H1 (cell line): Measurements from ENCODE around the gene COL5A2. TPM values are rescaled to one million over a fixed set of nuclear protein-coding genes. Genes with fewer than 3 reads are reported as not detected.

Experiments
- CTCF ChIA-PET: fragments of 300-600 bp; sonication (Branson Sonifier 250); formaldehyde crosslinking; loops from one replicate; lab custom pipeline; 2021; ENCODE audit not compliant: partially characterized antibody; lab: Charles Lee
- POLR2A ChIA-PET: fragments of 300-600 bp; sonication (Branson Sonifier 250); formaldehyde crosslinking; loops from one replicate; lab custom pipeline; 2021; ENCODE audit warnings: inconsistent platforms; ENCODE audit not compliant: partially characterized antibody; lab: Charles Lee
- DNase-seq, 2 experiments: peaks; one replicate each; pipeline versions ENCODE4 v3.0.0 to v3.0.0-alpha.2; 2010 to 2022; ENCODE audit warnings: low spot score in 2 of 2, low read depth in 1 of 2, mixed read lengths in 1 of 2
- FAIRE-seq: peaks from 2 replicates; lab custom pipeline; 2011; peaks lifted over from hg19 to GRCh38; lab: Jason Lieb, UNC
- H2AFZ ChIP-seq: 2 replicates; pipeline ENCODE4 v1.8.1; 2012; ENCODE audit warnings: low read length, inconsistent platforms
- H2AK5ac ChIP-seq: 2 replicates; pipeline ENCODE4 v1.6.1; 2013; ENCODE audit warnings: low read depth, low read length
- H2BK120ac ChIP-seq: replicated peaks from 2 replicates; pipeline ENCODE3; 2013; ENCODE audit warnings: low read depth, low read length, inconsistent platforms
- H2BK12ac ChIP-seq: 2 replicates; pipeline ENCODE4 v1.6.1; 2013; ENCODE audit warnings: low read depth, low read length
- H2BK15ac ChIP-seq: 2 replicates; pipeline ENCODE4 v1.6.1; 2013; ENCODE audit warnings: low read length
- H2BK20ac ChIP-seq: 2 replicates; pipeline ENCODE4 v1.6.1; 2013; ENCODE audit warnings: low read length
- H2BK5ac ChIP-seq: 2 replicates; pipeline ENCODE4 v1.6.1; 2013; ENCODE audit warnings: low read depth, low read length
- H3K14ac ChIP-seq: 2 replicates; pipeline ENCODE4 v1.6.1; 2013; ENCODE audit warnings: inconsistent platforms; ENCODE audit not compliant: insufficient read length
- H3K18ac ChIP-seq: 2 replicates; pipeline ENCODE4 v1.6.1; 2013; ENCODE audit warnings: low read length; ENCODE audit errors: extremely low read depth
- H3K23ac ChIP-seq: 2 replicates; pipeline ENCODE4 v1.6.1; 2013; ENCODE audit warnings: inconsistent platforms; ENCODE audit not compliant: insufficient read length
- H3K23me2 ChIP-seq: 2 replicates; pipeline ENCODE4 v1.6.1; 2013; ENCODE audit warnings: low read depth, low read length
- H3K27ac ChIP-seq: 2 replicates; pipeline ENCODE4 v1.6.1; 2011; ENCODE audit warnings: low read depth, low read length, inconsistent platforms
- H3K27me3 ChIP-seq, 4 experiments: replicated peaks in 1 of 4; 1 replicate in 1 of 4; 2 replicates in 3 of 4; pipeline versions ENCODE4 v1.6.1 to v1.8.1; 2011 to 2013; ENCODE audit warnings: low read length in 3 of 4, mild to moderate bottlenecking in 3 of 4, inconsistent platforms in 2 of 4, mixed read lengths in 2 of 4, moderate library complexity in 1 of 4; ENCODE audit not compliant: control insufficient read depth in 3 of 4, insufficient read depth in 3 of 4; ENCODE audit errors: extremely low read depth in 1 of 4
- H3K36me3 ChIP-seq, 4 experiments: 2 replicates each; pipeline versions ENCODE4 v1.6.1 to v1.8.1; 2011 to 2013; ENCODE audit warnings: mild to moderate bottlenecking in 4 of 4, low read length in 3 of 4, moderate library complexity in 2 of 4, control low read depth in 1 of 4, inconsistent platforms in 1 of 4; ENCODE audit not compliant: insufficient read depth in 4 of 4, control insufficient read depth in 2 of 4
- H3K4ac ChIP-seq: replicated peaks from 2 replicates; pipeline ENCODE3; 2013; ENCODE audit warnings: low read length, low read depth, mixed read lengths, inconsistent platforms; ENCODE audit not compliant: insufficient read length
- H3K4me1 ChIP-seq, 4 experiments: replicated peaks in 1 of 4; 1 replicate in 1 of 4; 2 replicates in 3 of 4; pipeline versions ENCODE4 v1.6.1 to v1.8.1; 2011 to 2013; ENCODE audit warnings: low read length in 3 of 4, inconsistent platforms in 2 of 4, mixed read lengths in 1 of 4; ENCODE audit not compliant: insufficient read depth in 4 of 4, control insufficient read depth in 3 of 4
- H3K4me2 ChIP-seq, 2 experiments: 2 replicates each; pipeline versions ENCODE4 v1.6.1 to v1.8.1; 2011 to 2013; ENCODE audit warnings: low read depth in 2 of 2, low read length in 2 of 2, control low read depth in 1 of 2, inconsistent platforms in 1 of 2, mild to moderate bottlenecking in 1 of 2; ENCODE audit not compliant: insufficient read depth in 1 of 2
- H3K4me3 ChIP-seq, 4 experiments: fragments of 200-600, 300-600 bp in 1 of 4; sonication (generic), shearing (Covaris generic), sonication (Bioruptor Twin) in 1 of 4; 2 replicates each; pipeline versions ENCODE4 v1.5.1 to v1.8.1; 2011 to 2016; ENCODE audit warnings: low read length in 4 of 4, low read depth in 3 of 4, control low read depth in 2 of 4, inconsistent platforms in 2 of 4, mild to moderate bottlenecking in 2 of 4, mixed read lengths in 1 of 4, moderate library complexity in 1 of 4; ENCODE audit not compliant: insufficient read depth in 2 of 4; ENCODE audit errors: extremely low read depth in 1 of 4
- H3K56ac ChIP-seq: replicated peaks from 2 replicates; pipeline ENCODE3; 2013; ENCODE audit warnings: low read depth, mild to moderate bottlenecking, mixed read lengths, low read length, inconsistent platforms; ENCODE audit not compliant: insufficient read length
- H3K79me1 ChIP-seq: 2 replicates; pipeline ENCODE4 v1.6.1; 2013; ENCODE audit warnings: low read depth, low read length, control low read depth
- H3K79me2 ChIP-seq, 2 experiments: 2 replicates each; pipeline versions ENCODE4 v1.6.1 to v1.8.1; 2012 to 2013; ENCODE audit warnings: low read length in 2 of 2, mild to moderate bottlenecking in 2 of 2, inconsistent platforms in 1 of 2; ENCODE audit not compliant: insufficient read depth in 2 of 2, control insufficient read depth in 1 of 2
- H3K9ac ChIP-seq, 4 experiments: replicated peaks in 1 of 4; 1 replicate in 1 of 4; 2 replicates in 3 of 4; pipeline versions ENCODE4 v1.6.1 to v1.8.1; 2011 to 2013; ENCODE audit warnings: low read depth in 3 of 4, low read length in 3 of 4, control low read depth in 2 of 4, mild to moderate bottlenecking in 2 of 4, moderate library complexity in 2 of 4, inconsistent platforms in 1 of 4; ENCODE audit errors: extremely low read depth in 1 of 4
- H3K9me3 ChIP-seq, 2 experiments: 2 replicates each; pipeline versions ENCODE4 v1.6.1 to v1.8.1; 2012 to 2013; ENCODE audit warnings: mild to moderate bottlenecking in 2 of 2, moderate library complexity in 2 of 2, control low read depth in 1 of 2, inconsistent platforms in 1 of 2, low read depth in 1 of 2, low read length in 1 of 2, mixed read lengths in 1 of 2; ENCODE audit not compliant: insufficient read depth in 2 of 2
- H4K20me1 ChIP-seq, 2 experiments: replicated peaks in 1 of 2; 2 replicates each; pipeline versions ENCODE3 to v1.8.1; 2011 to 2013; ENCODE audit warnings: inconsistent platforms in 2 of 2, low read length in 2 of 2, mild to moderate bottlenecking in 1 of 2; ENCODE audit not compliant: insufficient read depth in 2 of 2, control insufficient read depth in 1 of 2
- H4K5ac ChIP-seq: 2 replicates; pipeline ENCODE4 v1.6.1; 2013; ENCODE audit warnings: low read length, low read depth, mixed read lengths, inconsistent platforms; ENCODE audit not compliant: insufficient read length
- H4K8ac ChIP-seq: 2 replicates; pipeline ENCODE4 v1.8.0; 2013; ENCODE audit warnings: mild to moderate bottlenecking, moderate library complexity, low read length, inconsistent platforms; ENCODE audit not compliant: insufficient read depth; ENCODE audit errors: extremely low read depth
- H4K91ac ChIP-seq: replicated peaks from 2 replicates; pipeline ENCODE3; 2013; ENCODE audit warnings: low read length, mixed read lengths, inconsistent platforms; ENCODE audit not compliant: insufficient read length
- ATF3 ChIP-seq: IDR thresholded peaks from 2 replicates; pipeline ENCODE4 v1.6.1; 2011; ENCODE audit warnings: low read depth, mild to moderate bottlenecking, low read length; ENCODE audit not compliant: insufficient read depth
- CBX8 ChIP-seq: fragments of 300-800, 300-1000 bp; sonication (generic); IDR thresholded peaks from 2 replicates; pipeline ENCODE4 v1.7.1; 2016; ENCODE audit warnings: low read depth, low read length, borderline replicate concordance
- CTCF ChIP-seq, 3 experiments: IDR thresholded peaks; 1 replicate in 2 of 3; 2 replicates in 1 of 3; pipeline versions ENCODE4 v1.5.1 to v1.6.1; 2011; ENCODE audit warnings: low read length in 3 of 3, mild to moderate bottlenecking in 3 of 3, inconsistent platforms in 2 of 3, low read depth in 1 of 3, moderate library complexity in 1 of 3; ENCODE audit not compliant: insufficient read depth in 1 of 3; ENCODE audit errors: control extremely low read depth in 1 of 3
- HDAC6 ChIP-seq: IDR thresholded peaks from one replicate; pipeline ENCODE4 v1.7.1; 2012; ENCODE audit warnings: low read depth, mild to moderate bottlenecking, inconsistent platforms, low read length, moderate library complexity
- KDM5A ChIP-seq: fragments of 200-600 bp; IDR thresholded peaks from 2 replicates; pipeline ENCODE4 v1.7.1; 2012; ENCODE audit warnings: mild to moderate bottlenecking, low read length, inconsistent platforms, mixed read lengths
- RAD21 ChIP-seq, 2 experiments: IDR thresholded peaks in 1 of 2; conservative IDR thresholded peaks in 1 of 2; 2 replicates each; pipeline ENCODE4 v1.6.1; 2011; ENCODE audit warnings: low read depth in 2 of 2, low read length in 2 of 2, improper control_type of control experiment in 1 of 2, inconsistent platforms in 1 of 2, mild to moderate bottlenecking in 1 of 2, moderate library complexity in 1 of 2
- ZNF274 ChIP-seq: IDR thresholded peaks from 2 replicates; pipeline ENCODE4 v1.7.0; 2012; ENCODE audit warnings: low read length, borderline replicate concordance; ENCODE audit errors: extremely low read depth
- WGBS, 2 experiments: shearing (Covaris generic) in 1 of 2; methylation state at CpG; one replicate each; pipeline versions ENCODE4 v1.1.6 to v1.1.7; 2013 to 2015; ENCODE audit warnings: low lambda C conversion rate in 2 of 2, mixed read lengths in 2 of 2, inconsistent platforms in 1 of 2, low coverage in 1 of 2, missing lambda C conversion rate in 1 of 2; ENCODE audit not compliant: insufficient replicate concordance in 2 of 2, insufficient coverage in 1 of 2, insufficient read length in 1 of 2; ENCODE audit errors: extremely low coverage in 1 of 2, missing lambda C conversion rate in 1 of 2; 5-methylcytosine and 5-hydroxymethylcytosine counted together
- polyA plus RNA-seq, 7 experiments: library from polyadenylated mRNA; depleted of rRNA in 3 of 7; stranded (reverse) in 5 of 7; unstranded in 2 of 7; fragments of >200 nt in 5 of 7; fragments of 200-250 nt in 2 of 7; gene quantifications; 1 replicate in 5 of 7; 2 replicates in 1 of 7; 4 replicates in 1 of 7; pipeline versions ENCODE4 v1.2.1 to v1.2.3, GENCODE V29; 2011 to 2013; ENCODE audit warnings: missing spikeins in 2 of 7, mixed read lengths in 2 of 7
- total RNA-seq: library from RNA; stranded (reverse); fragmentation: NEBNext Ultra II Directional; extraction: Animal tissue kit (Norgen Biotek cat#: 25700); gene quantifications from 2 replicates; pipeline ENCODE4 v1.2.1, GENCODE V29; 2021

COL5A2 gene
- total and polyA plus RNA-seq, 2 of the 8 experiments (the other 6 are each of a cell fraction or from before 2014, with no cell fraction given): 4.7 to 24.2 TPM

- Histone ChIP-seq H4K5ac (no peak overlapping the region), H3K27ac (no peak overlapping the region), H2BK12ac (no peak overlapping the region), H3K79me1 (no peaks in the 10 kb centered on the region), H3K4me1 (peaks cover 0 to 2% (median 0%) of the 10 kb centered on the region in 4 experiments; a peak in 1 of 7 replicates), H3K79me2 (no peaks in the 10 kb centered on the region), H3K9ac (no peak overlapping the region), H2BK5ac (no peak overlapping the region), H3K36me3 (no peaks in the 10 kb centered on the region), H3K4ac (no peak overlapping the region), H2BK20ac (no peak overlapping the region), H3K27me3 (no peaks in the 10 kb centered on the region), H3K4me2 (no peak overlapping the region), H2AFZ (no peak overlapping the region), H4K8ac (no peak overlapping the region), H3K56ac (no peak overlapping the region), H3K18ac (no peak overlapping the region), H2BK15ac (no peak overlapping the region), H2AK5ac (no peak overlapping the region), H3K9me3 (no peaks in the 10 kb centered on the region), H4K20me1 (no peaks in the 10 kb centered on the region), H3K14ac (no peak overlapping the region), H2BK120ac (no peak overlapping the region), H4K91ac (no peak overlapping the region), H3K23me2 (no peaks in the 10 kb centered on the region), H3K23ac (no peak overlapping the region), H3K4me3 (no peak overlapping the region)
- CTCF ChIA-PET: interaction anchor here (0.6 to 3.9 kb wide), 50 partner anchors 9 to 1364 kb away, joined by 3 to 30 read pairs (median 4); partner anchors contain the start of gene COL5A2
- peak; percentile 17 to 63 for DNase-seq
- WGBS, 2 experiments: 90% methylated on average over 4 of the region's 4 CpGs; no CpG with 5 or more reads in 1 of the 2 experiments
- TF ChIP-seq HDAC6: no peak
- TF ChIP-seq CTCF (IDR thresholded peaks at IDR 0.05; ENCODE audit: control extremely low read depth in 1 of 3, insufficient read depth in 1 of 3, low read depth in 1 of 3, low read length in 3 of 3): peak; percentile 32 to 100 (median 95)
- no peak for TF ChIP-seq CBX8
- 0 out of 2 replicates have a peak, but pooled peaks have one; percentile 42 for TF ChIP-seq ATF3
- TF ChIP-seq RAD21 (IDR thresholded peaks at IDR 0.05 in 1 of 2, conservative IDR thresholded peaks at IDR 0.05 in 1 of 2; ENCODE audit: low read depth in 2 of 2, low read length in 2 of 2): peak; percentile 74 to 86
- no peak for TF ChIP-seq KDM5A
- no peak for TF ChIP-seq ZNF274
- POLR2A ChIA-PET: no interaction called here
- FAIRE-seq: peak; percentile 95
Observed at GRCh38 chr2:189142893-189143759, 36.4 kb downstream of the COL5A2 start.
